ENCODE measurements around the gene CPED1.

Gene CPED1

GRCh38 chr7:121331574-121331973 lies 343.1 kb downstream of the CPED1 start:
- no peak for DNase-seq

GRCh38 chr7:121334376-121334775 lies 345.9 kb downstream of the CPED1 start:
- DNase-seq = no peak

- DNase-seq = no peak
Observed at GRCh38 chr7:121334875-121335648, 346.6 kb downstream of the CPED1 start.

- DNase-seq = no peak
Observed at GRCh38 chr7:121336579-121336978, 348.1 kb downstream of the CPED1 start.

GRCh38 chr7:121337398-121337797 lies 348.9 kb downstream of the CPED1 start:
- no peak for DNase-seq

GRCh38 chr7:121339082-121339481 lies 350.6 kb downstream of the CPED1 start:
- DNase-seq = no peak

- DNase-seq = no peak
Observed at GRCh38 chr7:121341933-121342332, 353.4 kb downstream of the CPED1 start.

GRCh38 chr7:121342631-121343030 lies 354.1 kb downstream of the CPED1 start:
- DNase-seq = no peak

GRCh38 chr7:121343302-121343701 lies 354.8 kb downstream of the CPED1 start:
- DNase-seq = no peak

- no peak for DNase-seq
Observed at GRCh38 chr7:121344093-121344492, 355.6 kb downstream of the CPED1 start.

GRCh38 chr7:121344497-121344896 lies 356.0 kb downstream of the CPED1 start:
- no peak for DNase-seq
